Measurements from ENCODE around the gene TUBA3D.
"Not testable (repeated sequence)": the region's sequence is repeated elsewhere in the genome, so short reads cannot be mapped to it uniquely, and the experiment has no call there.

Gene TUBA3D

GRCh38 chr2:131493199-131493968, 17.5 kb downstream of the TUBA3D start:
- no peak for TF ChIP-seq CTCF (IDR thresholded peaks at IDR 0.05)
- peak overlapping the region; percentile 88 for H3K4me3 ChIP-seq (ENCODE audit: low read depth, low read length)
- H3K9ac ChIP-seq = peak overlapping the region; percentile 61
- peak overlapping the region; percentile 98 for H2AFZ ChIP-seq
- peaks cover 6% of the 10 kb centered on the region for H3K4me1 ChIP-seq
- H3K27ac ChIP-seq = peak overlapping the region; percentile 76
- no peaks in the 10 kb centered on the region for H3K27me3 ChIP-seq (ENCODE audit: control insufficient read depth, insufficient read depth, low read length)
- H3K36me3 ChIP-seq (ENCODE audit: control insufficient read depth, insufficient read depth, low read length) = no peaks in the 10 kb centered on the region
- no peaks in the 10 kb centered on the region for H3K9me3 ChIP-seq (ENCODE audit: control insufficient read depth, low read length)
- peaks cover 24% of the 10 kb centered on the region for H3K79me2 ChIP-seq
- peak overlapping the region; percentile 87 for H3K4me2 ChIP-seq (ENCODE audit: low read length)

- not testable (repeated sequence) for H3K9me3 ChIP-seq (ENCODE audit: control insufficient read depth, low read length); H3K36me3 ChIP-seq (ENCODE audit: control insufficient read depth, insufficient read depth, low read length); H2AFZ ChIP-seq; H3K27me3 ChIP-seq (ENCODE audit: control insufficient read depth, insufficient read depth, low read length); H3K9ac ChIP-seq; H3K4me3 ChIP-seq (ENCODE audit: low read depth, low read length); H3K4me1 ChIP-seq; H3K27ac ChIP-seq; H3K4me2 ChIP-seq (ENCODE audit: low read length)
- H3K79me2 ChIP-seq = peaks cover 18% of the 10 kb centered on the region
These were observed 19.6 kb downstream of the TUBA3D start for GRCh38 chr2:131495506-131495905.

GRCh38 chr2:131498321-131498973, 22.5 kb downstream of the TUBA3D start:
- H3K4me3 ChIP-seq (ENCODE audit: low read depth, low read length); H3K4me1 ChIP-seq; H3K36me3 ChIP-seq (ENCODE audit: control insufficient read depth, insufficient read depth, low read length); H3K27ac ChIP-seq; H3K27me3 ChIP-seq (ENCODE audit: control insufficient read depth, insufficient read depth, low read length); H3K4me2 ChIP-seq (ENCODE audit: low read length); H3K9ac ChIP-seq; H2AFZ ChIP-seq; H3K79me2 ChIP-seq; H3K9me3 ChIP-seq (ENCODE audit: control insufficient read depth, low read length): not testable (repeated sequence)

- not testable (repeated sequence) for H3K9ac ChIP-seq; H3K9me3 ChIP-seq (ENCODE audit: control insufficient read depth, low read length); H3K4me3 ChIP-seq (ENCODE audit: low read depth, low read length); H3K4me2 ChIP-seq (ENCODE audit: low read length); H3K4me1 ChIP-seq; H3K27me3 ChIP-seq (ENCODE audit: control insufficient read depth, insufficient read depth, low read length); H3K79me2 ChIP-seq; H3K36me3 ChIP-seq (ENCODE audit: control insufficient read depth, insufficient read depth, low read length); H3K27ac ChIP-seq; H2AFZ ChIP-seq
These were observed 27.7 kb downstream of the TUBA3D start for GRCh38 chr2:131503587-131503986.

GRCh38 chr2:131504082-131504750, 28.3 kb downstream of the TUBA3D start:
- not testable (repeated sequence) for H2AFZ ChIP-seq; H3K27ac ChIP-seq; H3K9me3 ChIP-seq (ENCODE audit: control insufficient read depth, low read length); H3K79me2 ChIP-seq; H3K27me3 ChIP-seq (ENCODE audit: control insufficient read depth, insufficient read depth, low read length); H3K4me2 ChIP-seq (ENCODE audit: low read length); H3K4me3 ChIP-seq (ENCODE audit: low read depth, low read length); H3K9ac ChIP-seq; H3K36me3 ChIP-seq (ENCODE audit: control insufficient read depth, insufficient read depth, low read length); H3K4me1 ChIP-seq

GRCh38 chr2:131509615-131510014, 33.7 kb downstream of the TUBA3D start:
- H2AFZ ChIP-seq = no peak overlapping the region
- H3K4me3 ChIP-seq (ENCODE audit: low read depth, low read length) = no peak overlapping the region
- H3K9ac ChIP-seq = no peak overlapping the region
- no peaks in the 10 kb centered on the region for H3K36me3 ChIP-seq (ENCODE audit: control insufficient read depth, insufficient read depth, low read length)
- no peaks in the 10 kb centered on the region for H3K27me3 ChIP-seq (ENCODE audit: control insufficient read depth, insufficient read depth, low read length)
- no peaks in the 10 kb centered on the region for H3K9me3 ChIP-seq (ENCODE audit: control insufficient read depth, low read length)
- TF ChIP-seq CTCF (IDR thresholded peaks at IDR 0.05) = no peak
- no peaks in the 10 kb centered on the region for H3K79me2 ChIP-seq
- no peak overlapping the region for H3K4me2 ChIP-seq (ENCODE audit: low read length)
- no peaks in the 10 kb centered on the region for H3K4me1 ChIP-seq
- H3K27ac ChIP-seq = no peak overlapping the region

- not testable (repeated sequence) for H3K27me3 ChIP-seq (ENCODE audit: control insufficient read depth, insufficient read depth, low read length); H3K36me3 ChIP-seq (ENCODE audit: control insufficient read depth, insufficient read depth, low read length); H3K9ac ChIP-seq; H3K9me3 ChIP-seq (ENCODE audit: control insufficient read depth, low read length); H3K4me3 ChIP-seq (ENCODE audit: low read depth, low read length); H3K4me2 ChIP-seq (ENCODE audit: low read length); H2AFZ ChIP-seq; H3K4me1 ChIP-seq; H3K79me2 ChIP-seq; H3K27ac ChIP-seq
These were observed 35.5 kb downstream of the TUBA3D start for GRCh38 chr2:131511291-131511968.

GRCh38 chr2:131511969-131512870, 36.3 kb downstream of the TUBA3D start:
- H3K4me2 ChIP-seq (ENCODE audit: low read length); H3K27me3 ChIP-seq (ENCODE audit: control insufficient read depth, insufficient read depth, low read length); H3K27ac ChIP-seq; H3K9me3 ChIP-seq (ENCODE audit: control insufficient read depth, low read length); H3K9ac ChIP-seq; H3K79me2 ChIP-seq; H3K36me3 ChIP-seq (ENCODE audit: control insufficient read depth, insufficient read depth, low read length); H2AFZ ChIP-seq; H3K4me3 ChIP-seq (ENCODE audit: low read depth, low read length); H3K4me1 ChIP-seq: not testable (repeated sequence)

Measured in parathyroid adenoma (tissue), 2 donors.